ENCODE data around the gene HLA-DMA. TPM values are rescaled to one million over a fixed set of nuclear protein-coding genes. Genes with fewer than 3 reads are reported as not detected.
A peak's percentile ranks its signal among the peaks of the same experiment; 100 is the strongest.

Gene HLA-DMA
- total and polyA plus RNA-seq, 9 of the 15 experiments (the other 6 are each of a cell fraction or from before 2014, with no cell fraction given): 0.13 to 0.83 (median 0.51) TPM

DNA sequence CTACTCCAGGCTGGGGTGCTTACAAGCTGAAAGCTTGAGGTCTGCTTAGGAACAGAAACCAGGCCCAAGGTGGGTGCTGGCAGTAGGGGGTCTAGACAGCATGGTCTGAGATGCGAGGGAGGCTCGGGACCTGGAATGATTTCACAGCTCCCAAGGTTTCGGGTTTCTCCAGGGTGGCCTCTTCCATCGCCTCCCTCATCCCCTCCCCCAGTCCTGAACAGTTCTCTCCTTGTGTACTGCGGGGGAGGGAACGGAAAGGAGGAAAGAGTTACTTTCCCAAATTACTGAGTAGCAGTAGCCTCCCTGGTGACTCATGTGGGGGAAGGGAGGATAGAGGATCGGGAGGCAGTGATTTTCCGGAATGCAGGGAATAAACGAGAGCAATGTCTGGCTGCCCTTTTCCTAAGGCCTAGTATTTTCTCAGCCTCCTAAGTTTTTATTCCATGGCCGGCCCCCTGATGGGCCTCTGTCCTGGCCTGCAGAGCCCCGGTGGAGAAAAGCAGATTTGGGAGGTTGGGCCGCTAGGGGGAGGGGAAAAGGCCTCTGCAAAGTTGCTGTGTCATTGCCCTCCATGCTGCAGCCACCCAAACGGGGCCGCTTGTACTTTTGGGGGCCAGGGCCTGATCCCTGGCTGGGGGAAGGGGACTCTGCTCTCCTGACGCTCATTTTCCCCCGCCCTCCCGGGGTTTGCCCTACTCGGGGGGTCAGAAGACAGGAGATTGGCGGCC is 17.0 kb upstream of the HLA-DMA start (continued):
- TF ChIP-seq, protein P1, sequence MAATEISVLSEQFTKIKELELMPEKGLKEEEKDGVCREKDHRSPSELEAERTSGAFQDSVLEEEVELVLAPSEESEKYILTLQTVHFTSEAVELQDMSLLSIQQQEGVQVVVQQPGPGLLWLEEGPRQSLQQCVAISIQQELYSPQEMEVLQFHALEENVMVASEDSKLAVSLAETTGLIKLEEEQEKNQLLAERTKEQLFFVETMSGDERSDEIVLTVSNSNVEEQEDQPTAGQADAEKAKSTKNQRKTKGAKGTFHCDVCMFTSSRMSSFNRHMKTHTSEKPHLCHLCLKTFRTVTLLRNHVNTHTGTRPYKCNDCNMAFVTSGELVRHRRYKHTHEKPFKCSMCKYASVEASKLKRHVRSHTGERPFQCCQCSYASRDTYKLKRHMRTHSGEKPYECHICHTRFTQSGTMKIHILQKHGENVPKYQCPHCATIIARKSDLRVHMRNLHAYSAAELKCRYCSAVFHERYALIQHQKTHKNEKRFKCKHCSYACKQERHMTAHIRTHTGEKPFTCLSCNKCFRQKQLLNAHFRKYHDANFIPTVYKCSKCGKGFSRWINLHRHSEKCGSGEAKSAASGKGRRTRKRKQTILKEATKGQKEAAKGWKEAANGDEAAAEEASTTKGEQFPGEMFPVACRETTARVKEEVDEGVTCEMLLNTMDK (IDR thresholded peaks at IDR 0.05; ENCODE audit: borderline replicate concordance, insufficient read depth, low read depth, low read length, poor library complexity, severe bottlenecking): peak; percentile 68
- TF ChIP-seq, protein P2, sequence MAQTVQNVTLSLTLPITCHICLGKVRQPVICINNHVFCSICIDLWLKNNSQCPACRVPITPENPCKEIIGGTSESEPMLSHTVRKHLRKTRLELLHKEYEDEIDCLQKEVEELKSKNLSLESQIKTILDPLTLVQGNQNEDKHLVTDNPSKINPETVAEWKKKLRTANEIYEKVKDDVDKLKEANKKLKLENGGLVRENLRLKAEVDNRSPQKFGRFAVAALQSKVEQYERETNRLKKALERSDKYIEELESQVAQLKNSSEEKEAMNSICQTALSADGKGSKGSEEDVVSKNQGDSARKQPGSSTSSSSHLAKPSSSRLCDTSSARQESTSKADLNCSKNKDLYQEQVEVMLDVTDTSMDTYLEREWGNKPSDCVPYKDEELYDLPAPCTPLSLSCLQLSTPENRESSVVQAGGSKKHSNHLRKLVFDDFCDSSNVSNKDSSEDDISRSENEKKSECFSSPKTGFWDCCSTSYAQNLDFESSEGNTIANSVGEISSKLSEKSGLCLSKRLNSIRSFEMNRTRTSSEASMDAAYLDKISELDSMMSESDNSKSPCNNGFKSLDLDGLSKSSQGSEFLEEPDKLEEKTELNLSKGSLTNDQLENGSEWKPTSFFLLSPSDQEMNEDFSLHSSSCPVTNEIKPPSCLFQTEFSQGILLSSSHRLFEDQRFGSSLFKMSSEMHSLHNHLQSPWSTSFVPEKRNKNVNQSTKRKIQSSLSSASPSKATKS (CRISPR knock-in tag; IDR thresholded peaks at IDR 0.05): no peak
- TF ChIP-seq, protein P3, sequence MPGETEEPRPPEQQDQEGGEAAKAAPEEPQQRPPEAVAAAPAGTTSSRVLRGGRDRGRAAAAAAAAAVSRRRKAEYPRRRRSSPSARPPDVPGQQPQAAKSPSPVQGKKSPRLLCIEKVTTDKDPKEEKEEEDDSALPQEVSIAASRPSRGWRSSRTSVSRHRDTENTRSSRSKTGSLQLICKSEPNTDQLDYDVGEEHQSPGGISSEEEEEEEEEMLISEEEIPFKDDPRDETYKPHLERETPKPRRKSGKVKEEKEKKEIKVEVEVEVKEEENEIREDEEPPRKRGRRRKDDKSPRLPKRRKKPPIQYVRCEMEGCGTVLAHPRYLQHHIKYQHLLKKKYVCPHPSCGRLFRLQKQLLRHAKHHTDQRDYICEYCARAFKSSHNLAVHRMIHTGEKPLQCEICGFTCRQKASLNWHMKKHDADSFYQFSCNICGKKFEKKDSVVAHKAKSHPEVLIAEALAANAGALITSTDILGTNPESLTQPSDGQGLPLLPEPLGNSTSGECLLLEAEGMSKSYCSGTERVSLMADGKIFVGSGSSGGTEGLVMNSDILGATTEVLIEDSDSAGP (CRISPR knock-in tag; IDR thresholded peaks at IDR 0.05): no peak
- TF ChIP-seq THRAP3 (IDR thresholded peaks at IDR 0.05; ENCODE audit: borderline replicate concordance): no peak
- no peak for TF ChIP-seq CSDE1 (IDR thresholded peaks at IDR 0.05)
- no peak for TF ChIP-seq TCF7L2 (IDR thresholded peaks at IDR 0.05; ENCODE audit: low read depth, low read length)
- TF ChIP-seq HOXB6 (CRISPR knock-in tag; IDR thresholded peaks at IDR 0.05; ENCODE audit: borderline replicate concordance): no peak
- no peak for TF ChIP-seq NCOR1 (IDR thresholded peaks at IDR 0.05)
- TF ChIP-seq ZZZ3 (IDR thresholded peaks at IDR 0.05): no peak
- no peak for TF ChIP-seq SAFB2 (IDR thresholded peaks at IDR 0.05; ENCODE audit: borderline replicate concordance, low read depth, low read length, severe bottlenecking)
- TF ChIP-seq FOXM1 (IDR thresholded peaks at IDR 0.05; ENCODE audit: low read depth): 0 out of 2 replicates have a peak, but pooled peaks have one; percentile 9
- no peak; the same call in 1 of the 2 replicates for TF ChIP-seq FOXM1 (CRISPR knock-in tag; IDR thresholded peaks at IDR 0.05; ENCODE audit: low read depth)
- TF ChIP-seq, protein P4, sequence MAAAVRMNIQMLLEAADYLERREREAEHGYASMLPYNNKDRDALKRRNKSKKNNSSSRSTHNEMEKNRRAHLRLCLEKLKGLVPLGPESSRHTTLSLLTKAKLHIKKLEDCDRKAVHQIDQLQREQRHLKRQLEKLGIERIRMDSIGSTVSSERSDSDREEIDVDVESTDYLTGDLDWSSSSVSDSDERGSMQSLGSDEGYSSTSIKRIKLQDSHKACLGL (CRISPR knock-in tag; IDR thresholded peaks at IDR 0.05; ENCODE audit: borderline replicate concordance, poor library complexity, severe bottlenecking): no peak
- no peak for TF ChIP-seq RUNX1 (IDR thresholded peaks at IDR 0.05; ENCODE audit: low read depth)
- no peak for TF ChIP-seq NUFIP1 (IDR thresholded peaks at IDR 0.05; ENCODE audit: partially characterized antibody)
- TF ChIP-seq, protein P5, sequence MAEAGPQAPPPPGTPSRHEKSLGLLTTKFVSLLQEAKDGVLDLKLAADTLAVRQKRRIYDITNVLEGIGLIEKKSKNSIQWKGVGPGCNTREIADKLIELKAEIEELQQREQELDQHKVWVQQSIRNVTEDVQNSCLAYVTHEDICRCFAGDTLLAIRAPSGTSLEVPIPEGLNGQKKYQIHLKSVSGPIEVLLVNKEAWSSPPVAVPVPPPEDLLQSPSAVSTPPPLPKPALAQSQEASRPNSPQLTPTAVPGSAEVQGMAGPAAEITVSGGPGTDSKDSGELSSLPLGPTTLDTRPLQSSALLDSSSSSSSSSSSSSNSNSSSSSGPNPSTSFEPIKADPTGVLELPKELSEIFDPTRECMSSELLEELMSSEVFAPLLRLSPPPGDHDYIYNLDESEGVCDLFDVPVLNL (CRISPR knock-in tag; IDR thresholded peaks at IDR 0.05; ENCODE audit: low read depth): no peak
- TF ChIP-seq GTF2A2 (tag; IDR thresholded peaks at IDR 0.05): no peak
- TF ChIP-seq, protein P6, sequence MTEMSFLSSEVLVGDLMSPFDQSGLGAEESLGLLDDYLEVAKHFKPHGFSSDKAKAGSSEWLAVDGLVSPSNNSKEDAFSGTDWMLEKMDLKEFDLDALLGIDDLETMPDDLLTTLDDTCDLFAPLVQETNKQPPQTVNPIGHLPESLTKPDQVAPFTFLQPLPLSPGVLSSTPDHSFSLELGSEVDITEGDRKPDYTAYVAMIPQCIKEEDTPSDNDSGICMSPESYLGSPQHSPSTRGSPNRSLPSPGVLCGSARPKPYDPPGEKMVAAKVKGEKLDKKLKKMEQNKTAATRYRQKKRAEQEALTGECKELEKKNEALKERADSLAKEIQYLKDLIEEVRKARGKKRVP (CRISPR knock-in tag; IDR thresholded peaks at IDR 0.05): peak; percentile 29; the same call in 1 of the 2 replicates

All from K562 (cell line).